Measurements from ENCODE around the gene ACSM2B.
"Not testable (repeated sequence)": the region's sequence is repeated elsewhere in the genome, so short reads cannot be mapped to it uniquely, and the experiment has no call there.

ACSM2B gene, protein sequence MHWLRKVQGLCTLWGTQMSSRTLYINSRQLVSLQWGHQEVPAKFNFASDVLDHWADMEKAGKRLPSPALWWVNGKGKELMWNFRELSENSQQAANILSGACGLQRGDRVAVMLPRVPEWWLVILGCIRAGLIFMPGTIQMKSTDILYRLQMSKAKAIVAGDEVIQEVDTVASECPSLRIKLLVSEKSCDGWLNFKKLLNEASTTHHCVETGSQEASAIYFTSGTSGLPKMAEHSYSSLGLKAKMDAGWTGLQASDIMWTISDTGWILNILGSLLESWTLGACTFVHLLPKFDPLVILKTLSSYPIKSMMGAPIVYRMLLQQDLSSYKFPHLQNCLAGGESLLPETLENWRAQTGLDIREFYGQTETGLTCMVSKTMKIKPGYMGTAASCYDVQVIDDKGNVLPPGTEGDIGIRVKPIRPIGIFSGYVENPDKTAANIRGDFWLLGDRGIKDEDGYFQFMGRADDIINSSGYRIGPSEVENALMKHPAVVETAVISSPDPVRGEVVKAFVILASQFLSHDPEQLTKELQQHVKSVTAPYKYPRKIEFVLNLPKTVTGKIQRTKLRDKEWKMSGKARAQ

DNA sequence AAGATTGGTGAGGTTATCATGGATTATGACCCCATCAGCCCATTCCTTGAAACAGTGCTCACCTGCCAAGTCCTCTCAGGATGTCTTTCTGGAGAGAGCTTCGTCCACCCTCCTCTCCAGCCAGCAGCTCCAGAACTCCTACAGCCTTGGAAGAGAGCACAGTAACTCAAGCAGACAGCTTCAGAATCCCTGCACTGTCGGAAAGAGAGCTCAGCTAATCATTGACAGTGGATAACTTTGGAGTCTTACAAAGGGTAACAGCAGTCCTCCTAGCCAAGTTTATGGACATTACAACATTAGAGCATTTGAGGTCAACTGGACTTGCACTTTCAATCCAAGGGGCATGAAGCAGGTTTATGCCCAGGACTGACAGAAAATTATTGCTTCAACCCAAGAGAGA lies at the start of gene ACSM2B:
Gene ACSM2B, minus strand, starts transcription at position 223 of the 400 bp plus-strand sequence. CDS start 11,522 bp downstream, outside the sequence.
- not testable (repeated sequence) for H3K9me3 ChIP-seq (ENCODE audit: severe bottlenecking); H3K4me3 ChIP-seq (ENCODE audit: low read depth, low read length); DNase-seq; H3K27me3 ChIP-seq (ENCODE audit: insufficient read depth, low read depth, severe bottlenecking); H3K27ac ChIP-seq; H3K36me3 ChIP-seq

DNA sequence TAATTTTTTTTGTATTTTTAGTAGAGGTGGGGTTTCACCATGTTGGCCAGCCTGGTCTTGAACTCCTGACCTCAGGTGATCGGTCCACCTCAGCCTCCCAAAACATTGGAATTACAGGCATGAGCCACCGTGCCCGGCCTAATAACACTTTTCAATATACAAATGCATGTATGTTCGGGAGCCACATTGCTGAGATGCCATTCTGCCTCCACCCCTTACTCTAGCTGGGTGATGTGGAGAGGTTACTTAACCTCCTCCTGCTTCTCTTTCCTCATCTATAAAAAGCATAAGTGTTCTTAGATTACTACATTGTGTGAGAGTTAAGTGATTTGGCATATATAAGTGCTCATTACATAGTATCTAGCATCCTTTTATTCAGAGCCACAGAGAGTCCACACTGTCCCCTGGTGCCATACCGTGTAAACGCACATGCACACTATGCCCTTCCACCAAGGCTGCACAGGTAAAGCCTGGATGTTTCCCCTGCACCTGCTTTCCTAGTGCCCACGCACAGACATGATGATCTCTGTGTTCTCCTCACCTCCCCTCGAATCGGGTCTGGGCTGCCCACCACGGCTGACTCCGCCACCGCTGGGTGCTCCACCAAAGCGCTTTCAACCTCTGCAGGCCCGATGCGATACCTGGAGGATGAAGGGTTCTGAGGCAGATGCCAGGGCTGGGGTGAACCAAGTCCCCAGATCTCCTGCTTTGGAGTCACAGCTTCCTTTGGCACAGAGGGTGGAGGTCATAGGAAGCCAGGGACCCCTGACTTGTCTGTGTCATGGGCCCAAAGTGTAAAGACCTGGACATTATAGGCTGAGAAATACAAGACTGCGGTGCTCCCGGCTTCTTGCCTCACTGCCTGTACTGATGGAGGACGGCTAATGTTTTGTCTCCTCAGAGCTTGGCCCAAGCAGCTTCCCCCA lies 49.0 kb upstream of the ACSM2B start:
- DNase-seq, result no peak
- no peaks in the 10 kb centered on the region for H3K36me3 ChIP-seq
- no peaks in the 10 kb centered on the region for H3K9me3 ChIP-seq (ENCODE audit: severe bottlenecking)
- no peak overlapping the region for H3K27ac ChIP-seq
- H3K4me3 ChIP-seq (ENCODE audit: low read depth, low read length), result no peak overlapping the region
- TF ChIP-seq, protein P1, sequence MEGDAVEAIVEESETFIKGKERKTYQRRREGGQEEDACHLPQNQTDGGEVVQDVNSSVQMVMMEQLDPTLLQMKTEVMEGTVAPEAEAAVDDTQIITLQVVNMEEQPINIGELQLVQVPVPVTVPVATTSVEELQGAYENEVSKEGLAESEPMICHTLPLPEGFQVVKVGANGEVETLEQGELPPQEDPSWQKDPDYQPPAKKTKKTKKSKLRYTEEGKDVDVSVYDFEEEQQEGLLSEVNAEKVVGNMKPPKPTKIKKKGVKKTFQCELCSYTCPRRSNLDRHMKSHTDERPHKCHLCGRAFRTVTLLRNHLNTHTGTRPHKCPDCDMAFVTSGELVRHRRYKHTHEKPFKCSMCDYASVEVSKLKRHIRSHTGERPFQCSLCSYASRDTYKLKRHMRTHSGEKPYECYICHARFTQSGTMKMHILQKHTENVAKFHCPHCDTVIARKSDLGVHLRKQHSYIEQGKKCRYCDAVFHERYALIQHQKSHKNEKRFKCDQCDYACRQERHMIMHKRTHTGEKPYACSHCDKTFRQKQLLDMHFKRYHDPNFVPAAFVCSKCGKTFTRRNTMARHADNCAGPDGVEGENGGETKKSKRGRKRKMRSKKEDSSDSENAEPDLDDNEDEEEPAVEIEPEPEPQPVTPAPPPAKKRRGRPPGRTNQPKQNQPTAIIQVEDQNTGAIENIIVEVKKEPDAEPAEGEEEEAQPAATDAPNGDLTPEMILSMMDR (IDR thresholded peaks at IDR 0.05; ENCODE audit: low read depth, low read length), result peak; percentile 42
- peaks cover 9% of the 10 kb centered on the region for H3K27me3 ChIP-seq (ENCODE audit: insufficient read depth, low read depth, severe bottlenecking)

DNA sequence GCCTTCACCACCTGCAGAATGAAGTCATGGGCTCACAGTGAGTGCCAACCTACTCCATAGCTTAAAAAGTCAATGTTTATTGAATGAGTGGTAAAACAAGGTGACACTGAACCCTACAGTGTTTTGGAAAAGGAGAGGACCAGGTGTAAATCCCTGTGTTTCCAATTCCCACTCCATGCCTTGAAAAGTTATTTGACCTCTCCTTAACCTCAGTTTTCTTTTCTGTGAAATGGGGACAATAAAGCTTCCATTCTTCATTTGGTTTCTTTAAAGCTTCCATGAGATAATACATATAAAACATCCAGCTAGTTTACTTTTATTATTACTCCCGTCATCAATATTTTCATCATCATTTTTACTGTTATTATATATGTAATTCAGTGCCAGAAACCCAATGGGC lies 48.0 kb upstream of the ACSM2B start:
- Histone ChIP-seq H3K36me3 (no peaks in the 10 kb centered on the region), H3K27me3 (ENCODE audit: insufficient read depth, low read depth, severe bottlenecking) (peaks cover 9% of the 10 kb centered on the region), H3K27ac (no peak overlapping the region), H3K9me3 (ENCODE audit: severe bottlenecking) (no peaks in the 10 kb centered on the region), H3K4me3 (ENCODE audit: low read depth, low read length) (no peak overlapping the region)
- TF ChIP-seq, protein P1 (IDR thresholded peaks at IDR 0.05; ENCODE audit: low read depth, low read length), result no peak
- no peak for DNase-seq

DNA sequence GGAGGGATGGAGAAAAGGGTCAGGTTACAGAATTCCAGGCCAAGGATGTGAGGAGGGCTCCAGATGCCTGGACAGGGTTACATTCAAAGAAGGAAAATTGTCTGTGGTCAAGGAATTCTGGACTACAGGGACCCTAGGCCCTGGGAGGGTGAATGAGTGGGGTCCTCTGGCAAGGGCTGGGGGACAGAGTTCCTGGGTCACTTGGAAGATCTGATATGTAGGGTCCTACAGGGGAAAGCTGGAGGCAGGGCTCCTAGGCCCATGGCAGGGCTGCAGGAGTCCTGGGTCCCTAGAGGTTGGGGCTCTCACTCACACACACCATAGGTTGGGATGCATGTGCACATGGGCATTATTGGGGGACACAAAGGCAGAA lies 46.3 kb upstream of the ACSM2B start:
- H3K9me3 ChIP-seq (ENCODE audit: severe bottlenecking), result no peaks in the 10 kb centered on the region
- DNase-seq, result no peak
- H3K27me3 ChIP-seq (ENCODE audit: insufficient read depth, low read depth, severe bottlenecking), result peaks cover 3% of the 10 kb centered on the region
- H3K27ac ChIP-seq, result no peak overlapping the region
- no peak overlapping the region for H3K4me3 ChIP-seq (ENCODE audit: low read depth, low read length)
- no peaks in the 10 kb centered on the region for H3K36me3 ChIP-seq
- TF ChIP-seq, protein P1 (IDR thresholded peaks at IDR 0.05; ENCODE audit: low read depth, low read length), result no peak

DNA sequence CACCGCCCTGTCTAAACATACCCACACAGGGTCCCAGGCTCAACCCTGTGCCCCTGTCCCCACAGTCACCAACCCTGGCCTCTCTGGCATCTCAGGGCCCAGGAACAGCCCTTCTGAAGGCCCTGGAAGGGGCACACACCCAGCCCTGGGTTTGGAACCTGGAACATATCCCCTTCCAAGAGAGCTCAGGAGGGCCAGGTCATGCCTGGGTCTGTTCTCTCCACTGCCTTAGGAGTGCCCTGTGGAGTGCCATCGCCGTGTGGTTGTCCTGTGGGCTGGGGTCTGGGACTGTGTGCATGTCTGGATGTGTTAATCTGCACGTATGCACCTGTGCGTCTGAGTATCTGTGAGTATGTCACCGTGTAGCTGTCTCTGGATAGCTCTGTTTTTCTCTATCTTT lies 45.2 kb upstream of the ACSM2B start:
- Histone ChIP-seq H3K27ac (no peak overlapping the region), H3K9me3 (ENCODE audit: severe bottlenecking) (no peaks in the 10 kb centered on the region), H3K36me3 (no peaks in the 10 kb centered on the region), H3K27me3 (ENCODE audit: insufficient read depth, low read depth, severe bottlenecking) (no peaks in the 10 kb centered on the region), H3K4me3 (ENCODE audit: low read depth, low read length) (no peak overlapping the region)
- TF ChIP-seq, protein P1 (IDR thresholded peaks at IDR 0.05; ENCODE audit: low read depth, low read length), result no peak
- no peak for DNase-seq

DNA sequence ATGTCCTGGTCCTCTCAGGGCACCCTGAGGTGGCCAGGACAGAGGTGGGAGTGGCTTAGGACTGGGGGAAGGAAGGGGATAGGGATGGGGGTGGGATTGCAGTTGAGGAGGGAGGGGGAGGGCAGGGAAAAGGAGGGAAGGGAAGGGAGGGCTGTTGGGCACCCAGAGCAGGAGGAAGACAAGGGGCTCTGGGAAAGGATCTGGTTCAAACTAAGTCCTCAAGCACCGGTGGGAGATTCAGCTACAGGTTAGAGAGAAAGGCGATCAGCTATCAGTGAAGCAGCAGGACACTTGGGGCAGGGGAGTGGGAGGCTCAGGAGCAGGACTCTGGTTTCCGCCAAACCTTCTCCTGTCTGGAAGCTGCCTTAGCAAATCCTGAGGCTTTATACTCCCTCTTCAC lies 44.6 kb upstream of the ACSM2B start:
- Histone ChIP-seq H3K9me3 (ENCODE audit: severe bottlenecking) (no peaks in the 10 kb centered on the region), H3K27ac (no peak overlapping the region), H3K4me3 (ENCODE audit: low read depth, low read length) (no peak overlapping the region), H3K36me3 (no peaks in the 10 kb centered on the region), H3K27me3 (ENCODE audit: insufficient read depth, low read depth, severe bottlenecking) (no peaks in the 10 kb centered on the region)
- TF ChIP-seq, protein P1 (IDR thresholded peaks at IDR 0.05; ENCODE audit: low read depth, low read length), result no peak
- no peak for DNase-seq

All from WERI-Rb-1 (cell line).